ENCODE measurements around the gene MYO19.

DNA sequence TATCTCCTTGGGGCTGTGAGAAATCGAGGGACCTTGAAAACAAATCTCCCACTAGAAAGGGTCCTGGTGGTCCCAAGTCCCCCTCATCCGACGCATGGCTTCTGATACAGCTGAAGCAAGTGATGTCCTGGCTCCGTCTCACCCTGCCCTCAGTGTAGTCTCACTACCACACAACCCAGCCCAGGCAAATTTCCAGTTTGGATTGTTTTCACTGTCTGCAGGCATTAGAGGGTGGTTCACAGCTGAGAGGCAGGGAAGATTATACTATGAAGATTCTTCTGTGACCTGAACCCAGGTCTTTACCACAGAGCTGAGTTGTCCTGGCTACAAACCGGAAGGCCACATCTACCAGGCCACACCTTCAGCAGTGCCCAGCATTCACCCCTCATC, 30.5 kb downstream of the MYO19 start:
- TF ChIP-seq, protein P1, sequence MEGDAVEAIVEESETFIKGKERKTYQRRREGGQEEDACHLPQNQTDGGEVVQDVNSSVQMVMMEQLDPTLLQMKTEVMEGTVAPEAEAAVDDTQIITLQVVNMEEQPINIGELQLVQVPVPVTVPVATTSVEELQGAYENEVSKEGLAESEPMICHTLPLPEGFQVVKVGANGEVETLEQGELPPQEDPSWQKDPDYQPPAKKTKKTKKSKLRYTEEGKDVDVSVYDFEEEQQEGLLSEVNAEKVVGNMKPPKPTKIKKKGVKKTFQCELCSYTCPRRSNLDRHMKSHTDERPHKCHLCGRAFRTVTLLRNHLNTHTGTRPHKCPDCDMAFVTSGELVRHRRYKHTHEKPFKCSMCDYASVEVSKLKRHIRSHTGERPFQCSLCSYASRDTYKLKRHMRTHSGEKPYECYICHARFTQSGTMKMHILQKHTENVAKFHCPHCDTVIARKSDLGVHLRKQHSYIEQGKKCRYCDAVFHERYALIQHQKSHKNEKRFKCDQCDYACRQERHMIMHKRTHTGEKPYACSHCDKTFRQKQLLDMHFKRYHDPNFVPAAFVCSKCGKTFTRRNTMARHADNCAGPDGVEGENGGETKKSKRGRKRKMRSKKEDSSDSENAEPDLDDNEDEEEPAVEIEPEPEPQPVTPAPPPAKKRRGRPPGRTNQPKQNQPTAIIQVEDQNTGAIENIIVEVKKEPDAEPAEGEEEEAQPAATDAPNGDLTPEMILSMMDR (IDR thresholded peaks at IDR 0.05) = no peak
- no peak for TF ChIP-seq POLR2A (IDR thresholded peaks at IDR 0.05)
- no peak for TF ChIP-seq EP300 (IDR thresholded peaks at IDR 0.05)
- TF ChIP-seq POLR2AphosphoS5 (IDR thresholded peaks at IDR 0.05) = no peak

Data from stomach (tissue), 4 donors.